Skeletal muscle tissue (tissue), 4 donors: ENCODE results near the gene APOD. TPM values are rescaled to one million over a fixed set of nuclear protein-coding genes. Genes with fewer than 3 reads are reported as not detected.
"Not testable (repeated sequence)": the region's sequence is repeated elsewhere in the genome, so short reads cannot be mapped to it uniquely, and the experiment has no call there.

Source experiments
- H3K27ac ChIP-seq: one replicate; pipeline ENCODE4 v1.7.0; 2013; ENCODE audit warnings: mild to moderate bottlenecking, low read depth, low read length, inconsistent platforms
- H3K27me3 ChIP-seq, 3 donors: one replicate each; pipeline ENCODE4 v1.7.0; 2013; ENCODE audit warnings: low read length in 3 of 3; ENCODE audit not compliant: control insufficient read depth in 3 of 3, insufficient read depth in 3 of 3
- H3K36me3 ChIP-seq, 3 donors: one replicate each; pipeline ENCODE4 v1.7.0; 2013; ENCODE audit warnings: low read length in 3 of 3; ENCODE audit not compliant: control insufficient read depth in 3 of 3, insufficient read depth in 3 of 3
- H3K4me1 ChIP-seq, 3 donors: one replicate each; pipeline ENCODE4 v1.7.0; 2013; ENCODE audit warnings: low read length in 3 of 3, mild to moderate bottlenecking in 3 of 3; ENCODE audit not compliant: control insufficient read depth in 3 of 3, insufficient read depth in 3 of 3
- H3K4me3 ChIP-seq, 3 donors: one replicate each; pipeline ENCODE4 v1.7.0; 2013; ENCODE audit warnings: low read length in 3 of 3
- H3K9ac ChIP-seq, 3 donors: one replicate each; pipeline ENCODE4 v1.7.0; 2013; ENCODE audit warnings: low read length in 3 of 3, mild to moderate bottlenecking in 3 of 3, moderate library complexity in 2 of 3, low read depth in 1 of 3
- H3K9me3 ChIP-seq, 3 donors: one replicate each; pipeline ENCODE4 v1.7.0; 2013; ENCODE audit warnings: low read length in 3 of 3; ENCODE audit not compliant: control insufficient read depth in 3 of 3
- total RNA-seq: library from RNA; depleted of rRNA; stranded (reverse); fragments of >200 nt; gene quantifications from one replicate; pipeline ENCODE4 v1.2.3, GENCODE V29; 2014
- donor health status: Osteomylitis.

Gene APOD
- total RNA-seq, 1 donor from 2014 or later: 20.4 TPM

DNA sequence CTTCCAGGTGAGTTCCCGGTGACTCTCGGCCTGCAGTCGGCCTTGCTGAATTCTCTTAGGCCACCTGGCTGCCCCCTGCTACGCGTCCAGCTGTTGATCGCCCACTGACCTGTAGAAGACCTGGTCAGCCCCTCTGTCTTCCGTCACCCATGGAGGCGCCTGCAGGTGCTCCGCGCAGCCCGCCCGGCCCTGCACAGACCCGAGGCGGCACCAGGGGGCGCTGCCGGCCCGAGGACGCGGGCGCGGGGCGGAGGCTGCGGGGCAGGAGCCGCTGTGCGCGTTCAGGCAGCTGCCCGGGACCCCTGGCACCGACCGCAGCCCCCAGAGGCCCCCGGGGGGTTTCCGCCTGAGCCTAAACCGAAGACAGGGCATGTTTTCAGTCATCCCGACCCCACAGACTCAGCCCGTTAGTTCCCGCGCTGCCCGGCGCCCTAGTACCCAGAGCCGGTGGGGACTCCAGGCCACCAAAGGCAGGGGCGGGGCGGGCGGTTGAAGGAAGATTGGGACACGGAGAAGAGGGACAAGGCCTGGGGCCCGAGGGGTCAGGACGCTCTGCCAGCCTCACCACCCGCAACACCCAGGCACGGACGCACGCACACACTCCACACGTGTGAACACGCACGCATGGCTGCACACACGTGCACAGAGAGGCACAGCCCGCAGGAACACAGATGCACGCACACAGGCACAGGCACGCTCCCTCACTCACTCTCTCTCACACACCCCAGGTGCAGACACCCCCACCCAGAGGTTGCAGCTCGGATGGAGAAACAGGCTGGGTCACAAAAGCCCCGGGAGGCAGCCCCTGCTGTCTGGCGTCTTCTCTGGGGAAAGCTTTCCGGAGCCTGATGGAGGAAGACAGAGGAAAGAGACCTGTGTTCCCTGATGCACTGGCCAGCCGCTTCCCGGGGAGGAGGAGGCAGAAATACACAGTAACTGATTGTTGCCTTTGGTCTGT, 41.1 kb upstream of the APOD start:
- not testable (repeated sequence) for H3K4me1 ChIP-seq, H3K36me3 ChIP-seq, H3K4me3 ChIP-seq, H3K27ac ChIP-seq, H3K9me3 ChIP-seq, H3K27me3 ChIP-seq, H3K9ac ChIP-seq

DNA sequence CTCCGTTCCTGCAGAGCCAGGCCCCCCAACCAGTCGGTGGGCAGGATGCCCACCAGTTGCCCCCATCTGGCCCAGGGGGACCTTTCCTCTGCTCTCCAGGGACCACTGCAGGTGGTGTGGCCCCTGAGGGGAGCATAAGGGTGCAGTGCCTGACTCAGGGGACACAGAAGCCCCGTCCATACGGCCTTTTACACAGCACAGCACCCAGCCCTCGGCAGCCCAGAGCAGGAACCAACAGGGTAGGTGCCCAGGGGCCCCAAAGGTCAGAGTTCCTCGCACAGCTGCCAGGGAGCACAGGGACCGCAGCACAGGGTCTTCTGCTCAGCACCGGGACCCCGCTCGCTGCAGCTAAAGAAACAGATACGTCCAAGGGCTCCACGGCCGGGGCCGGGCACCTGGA, 40.4 kb upstream of the APOD start:
- not testable (repeated sequence) for H3K9ac ChIP-seq, H3K4me1 ChIP-seq, H3K4me3 ChIP-seq, H3K27ac ChIP-seq, H3K9me3 ChIP-seq, H3K36me3 ChIP-seq, H3K27me3 ChIP-seq

DNA sequence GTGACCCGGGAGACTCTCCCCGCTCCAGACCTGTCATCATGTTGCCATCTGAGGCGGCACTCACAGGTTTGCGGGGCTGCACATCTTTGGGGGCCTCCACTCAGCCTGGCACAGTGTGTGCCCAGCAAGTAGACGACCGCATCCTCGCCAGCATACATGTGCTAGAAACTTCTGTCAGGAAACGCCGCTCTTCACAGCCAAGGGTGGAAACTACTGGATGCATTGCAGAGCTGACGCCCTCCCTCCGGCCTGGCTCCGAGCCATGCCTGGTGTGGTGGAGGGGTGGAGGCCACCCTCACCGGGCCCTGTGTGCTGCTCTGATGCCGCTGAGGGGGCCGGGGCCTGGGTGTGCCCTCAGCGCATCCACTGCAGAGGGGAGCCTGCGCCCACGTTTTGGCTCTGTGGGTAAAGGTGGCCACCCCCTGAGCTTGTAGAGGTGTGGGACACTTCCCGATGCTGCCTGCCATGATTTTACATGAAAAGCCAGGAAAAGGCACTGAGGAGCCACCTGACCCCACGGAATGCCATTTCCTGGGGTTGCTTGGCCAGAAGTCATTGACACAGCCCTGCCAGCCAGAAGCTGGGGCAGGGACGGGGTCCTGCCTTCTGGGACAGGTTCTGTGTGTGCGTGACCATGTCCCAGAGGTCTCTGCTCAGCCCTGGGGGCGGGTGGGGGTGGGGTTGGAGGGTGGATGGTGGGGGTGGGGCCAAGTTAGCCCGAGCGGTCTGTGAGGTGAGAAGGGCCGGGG, 39.7 kb upstream of the APOD start:
- not testable (repeated sequence) for H3K9ac ChIP-seq, H3K4me3 ChIP-seq, H3K9me3 ChIP-seq, H3K4me1 ChIP-seq, H3K27me3 ChIP-seq, H3K27ac ChIP-seq, H3K36me3 ChIP-seq

DNA sequence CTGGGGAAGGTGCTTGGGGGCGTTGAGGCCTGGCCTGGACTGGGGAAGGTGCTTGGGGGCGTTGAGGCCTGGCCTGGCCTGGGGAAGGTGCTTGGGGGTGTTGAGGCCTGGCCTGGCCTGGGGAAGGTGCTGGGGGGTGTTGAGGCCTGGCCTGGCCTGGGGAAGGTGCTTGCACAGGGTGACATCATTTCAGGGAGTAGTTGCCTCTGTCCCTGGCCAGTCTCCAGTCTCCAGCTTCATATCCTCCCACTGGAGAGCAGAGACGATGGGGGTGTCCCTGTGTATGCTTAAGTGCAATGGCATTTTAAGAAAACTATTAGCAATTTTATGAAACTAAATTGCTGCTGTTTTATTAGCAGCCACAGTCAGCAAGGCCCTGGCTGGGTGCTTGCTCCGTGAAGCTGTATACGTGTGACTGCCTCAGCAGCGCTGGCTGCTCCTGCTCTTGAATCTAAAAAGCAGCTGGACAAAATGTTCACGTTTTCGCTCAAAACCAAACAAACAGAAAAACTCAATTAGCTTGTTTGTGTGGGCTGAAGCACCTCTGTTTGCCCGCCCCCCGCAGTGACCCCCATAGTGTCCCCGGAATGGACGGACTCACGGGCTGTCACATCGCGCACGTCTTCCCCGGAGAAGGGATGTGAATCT, 38.9 kb upstream of the APOD start:
- H3K36me3 ChIP-seq, H3K27ac ChIP-seq, H3K9ac ChIP-seq, H3K27me3 ChIP-seq, H3K4me3 ChIP-seq, H3K4me1 ChIP-seq, H3K9me3 ChIP-seq: not testable (repeated sequence)

- H3K27me3 ChIP-seq, H3K36me3 ChIP-seq, H3K9ac ChIP-seq, H3K27ac ChIP-seq, H3K9me3 ChIP-seq, H3K4me1 ChIP-seq, H3K4me3 ChIP-seq: not testable (repeated sequence)
Measured at GRCh38 chr3:195622012-195622411, 38.3 kb upstream of the APOD start.

DNA sequence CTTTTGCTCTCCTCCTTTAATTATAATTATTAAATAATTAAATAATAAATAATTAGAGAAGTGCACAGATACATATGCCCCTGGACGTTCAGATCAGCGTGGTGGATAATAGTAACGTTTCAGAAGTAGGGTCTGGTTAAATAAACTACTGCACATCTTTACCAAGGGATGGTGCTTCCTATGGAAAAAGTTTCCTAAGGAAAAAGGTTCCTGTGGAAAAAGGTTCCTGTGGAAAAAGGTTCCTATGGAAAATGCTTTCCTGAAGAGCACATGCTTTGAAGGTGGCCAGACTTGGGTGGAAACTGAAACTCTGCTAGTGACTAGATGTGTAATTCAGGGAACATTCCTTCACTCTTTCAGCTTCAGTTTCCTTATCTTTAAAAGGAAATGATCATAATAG, 37.4 kb upstream of the APOD start:
- H3K9ac ChIP-seq, H3K4me1 ChIP-seq, H3K27ac ChIP-seq, H3K4me3 ChIP-seq, H3K36me3 ChIP-seq, H3K27me3 ChIP-seq, H3K9me3 ChIP-seq: not testable (repeated sequence)

DNA sequence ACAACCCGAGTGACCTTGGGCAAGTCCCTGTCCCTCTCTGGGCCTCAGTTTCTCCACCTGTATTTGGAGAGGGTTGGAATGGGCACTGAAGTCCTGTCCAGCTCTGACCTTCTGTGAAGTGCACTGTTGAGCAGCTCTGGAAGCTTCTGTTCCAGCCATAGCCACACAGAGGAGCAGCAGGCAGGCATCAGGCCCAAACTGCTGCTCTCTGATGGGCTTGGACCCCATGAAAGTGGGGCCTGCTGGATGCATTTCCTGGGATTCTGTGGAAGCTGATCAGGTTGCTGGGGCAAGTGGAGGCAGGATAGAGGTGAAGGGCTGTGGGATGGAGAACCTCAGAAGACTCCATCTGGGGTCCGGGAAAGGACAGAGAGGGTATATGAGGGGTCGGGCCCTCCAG, 36.7 kb upstream of the APOD start:
- H3K36me3 ChIP-seq, H3K4me3 ChIP-seq, H3K27me3 ChIP-seq, H3K9me3 ChIP-seq, H3K4me1 ChIP-seq, H3K27ac ChIP-seq, H3K9ac ChIP-seq: not testable (repeated sequence)

GRCh38 chr3:195619591-195620369, 36.0 kb upstream of the APOD start:
- not testable (repeated sequence) for H3K36me3 ChIP-seq, H3K27ac ChIP-seq, H3K4me1 ChIP-seq, H3K4me3 ChIP-seq, H3K9me3 ChIP-seq, H3K9ac ChIP-seq, H3K27me3 ChIP-seq

DNA sequence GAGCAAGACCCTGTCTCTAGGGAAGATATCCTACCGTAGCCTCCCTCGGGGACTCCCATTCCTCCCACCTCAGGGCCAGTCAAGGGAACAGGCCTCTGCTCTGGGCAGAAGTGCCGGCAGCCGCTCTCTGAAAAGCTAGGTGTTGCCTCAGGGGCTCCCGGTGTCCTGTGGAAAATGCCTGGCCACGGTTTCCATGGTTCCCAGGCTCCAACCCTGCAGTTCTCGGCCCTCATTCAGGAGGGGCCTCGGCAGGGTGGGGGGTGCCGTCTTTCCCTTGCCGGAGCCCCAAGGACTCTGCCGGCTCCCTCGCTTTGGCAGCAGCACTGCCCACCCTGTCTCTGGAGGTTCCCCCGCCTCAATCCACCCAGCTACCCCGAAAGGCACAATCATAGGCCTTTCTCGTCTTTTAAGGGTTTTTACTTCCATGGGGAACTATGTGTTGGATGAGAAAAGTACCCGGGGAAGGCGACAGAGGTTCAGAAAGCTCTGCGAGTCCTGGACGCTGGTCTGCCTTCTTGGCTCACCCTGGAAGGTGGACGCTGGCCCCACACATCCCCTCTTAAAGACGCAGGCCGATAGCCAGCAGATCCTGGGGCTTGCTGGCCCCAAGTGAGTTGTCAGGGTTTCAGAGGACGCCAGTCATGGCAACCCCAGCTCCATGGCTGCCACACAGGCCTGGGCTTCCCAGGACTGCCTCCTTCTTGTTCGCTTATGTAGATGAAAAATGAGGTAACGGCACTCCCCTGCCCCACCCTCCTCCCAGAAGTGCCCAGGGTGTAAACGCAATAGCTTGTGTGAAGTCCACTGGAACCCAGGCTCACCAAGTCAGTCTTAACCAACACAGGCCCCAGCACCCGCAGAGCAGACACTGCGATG, 34.3 kb upstream of the APOD start:
- H3K4me3 ChIP-seq, H3K9ac ChIP-seq, H3K27ac ChIP-seq: not testable (repeated sequence)

More for the DNA sequence above, 34.3 kb upstream of the APOD start:
- H3K36me3 ChIP-seq, H3K9me3 ChIP-seq, H3K27me3 ChIP-seq, H3K4me1 ChIP-seq: not testable (repeated sequence)
